ENCODE results near the gene FKBP9. TPM values are rescaled to one million over a fixed set of nuclear protein-coding genes. Genes with fewer than 3 reads are reported as not detected.

FKBP9 gene
- total RNA-seq, 3 donors from 2014 or later, result 74.9 to 236 (median 100) TPM

GRCh38 chr7:33039257-33039902, 82.1 kb downstream of the FKBP9 start:
- DNase-seq (ENCODE audit: low spot score in 2 of 2), result no peak
- Histone ChIP-seq H3K9me3 (no peaks in the 10 kb centered on the region), H3K4me3 (peak overlapping the region; percentile 35 to 64 (median 46)), H3K36me3 (no peaks in the 10 kb centered on the region), H3K27ac (peak overlapping the region; percentile 62 to 64), H3K27me3 (no peaks in the 10 kb centered on the region), H3K4me1 (peaks cover 0 to 7% of the 10 kb centered on the region in 2 donors)
- intact Hi-C loops (cut with DNase I; ENCODE audit: low total_unique reads), result no loop called here
- no peak for TF ChIP-seq POLR2AphosphoS5 (IDR thresholded peaks at IDR 0.05)
- TF ChIP-seq POLR2A (IDR thresholded peaks at IDR 0.05), result no peak
- TF ChIP-seq CTCF (IDR thresholded peaks at IDR 0.05), result no peak

GRCh38 chr7:33039903-33040292, 82.7 kb downstream of the FKBP9 start:
- no peaks in the 10 kb centered on the region for H3K27me3 ChIP-seq
- TF ChIP-seq POLR2AphosphoS5 (IDR thresholded peaks at IDR 0.05), result no peak
- TF ChIP-seq POLR2A (IDR thresholded peaks at IDR 0.05), result no peak
- TF ChIP-seq CTCF (IDR thresholded peaks at IDR 0.05), result no peak
- no peaks in the 10 kb centered on the region for H3K36me3 ChIP-seq
- peak overlapping the region; percentile 62 to 64 for H3K27ac ChIP-seq
- no peak for DNase-seq (ENCODE audit: low spot score in 2 of 2)
- no peaks in the 10 kb centered on the region for H3K9me3 ChIP-seq
- intact Hi-C loops (cut with DNase I; ENCODE audit: low total_unique reads), result no loop called here
- peak overlapping the region; percentile 35 to 64 (median 46) for H3K4me3 ChIP-seq
- H3K4me1 ChIP-seq, result peaks cover 0 to 7% of the 10 kb centered on the region in 2 donors

GRCh38 chr7:33040803-33041516, 83.7 kb downstream of the FKBP9 start:
- H3K27ac ChIP-seq, result peak overlapping the region; percentile 22 to 62
- peaks cover 0 to 7% of the 10 kb centered on the region in 2 donors for H3K4me1 ChIP-seq
- intact Hi-C loops (cut with DNase I; ENCODE audit: low total_unique reads), result no loop called here
- H3K9me3 ChIP-seq, result no peaks in the 10 kb centered on the region
- H3K27me3 ChIP-seq, result no peaks in the 10 kb centered on the region
- peak overlapping the region in 2 of 3 donors; percentile 23 to 46 for H3K4me3 ChIP-seq
- no peaks in the 10 kb centered on the region for H3K36me3 ChIP-seq
- peak in 1 of 2 donors; percentile 37 for DNase-seq (ENCODE audit: low spot score in 2 of 2)
- TF ChIP-seq POLR2A (IDR thresholded peaks at IDR 0.05), result no peak
- TF ChIP-seq CTCF (IDR thresholded peaks at IDR 0.05), result no peak
- no peak for TF ChIP-seq POLR2AphosphoS5 (IDR thresholded peaks at IDR 0.05)

GRCh38 chr7:33041631-33042428, 84.6 kb downstream of the FKBP9 start:
- intact Hi-C loops (cut with DNase I; ENCODE audit: low total_unique reads), result no loop called here
- Histone ChIP-seq H3K9me3 (no peaks in the 10 kb centered on the region), H3K27ac (no peak overlapping the region), H3K4me3 (no peak overlapping the region), H3K36me3 (no peaks in the 10 kb centered on the region), H3K4me1 (peaks cover 0 to 7% of the 10 kb centered on the region in 2 donors), H3K27me3 (no peaks in the 10 kb centered on the region)
- no peak for DNase-seq (ENCODE audit: low spot score in 2 of 2)
- TF ChIP-seq POLR2A (IDR thresholded peaks at IDR 0.05), result no peak
- TF ChIP-seq POLR2AphosphoS5 (IDR thresholded peaks at IDR 0.05), result no peak
- no peak for TF ChIP-seq CTCF (IDR thresholded peaks at IDR 0.05)

All from breast epithelium (tissue), 4 donors.